ENCODE measurements around the gene FAM228B. TPM values are rescaled to one million over a fixed set of nuclear protein-coding genes. Genes with fewer than 3 reads are reported as not detected.
A peak's percentile ranks its signal among the peaks of the same experiment; 100 is the strongest.
"Not testable (repeated sequence)": the region's sequence is repeated elsewhere in the genome, so short reads cannot be mapped to it uniquely, and the experiment has no call there.

Gene FAM228B
- total RNA-seq, 2 donors from 2014 or later: 7.4 to 10.1 TPM

DNA sequence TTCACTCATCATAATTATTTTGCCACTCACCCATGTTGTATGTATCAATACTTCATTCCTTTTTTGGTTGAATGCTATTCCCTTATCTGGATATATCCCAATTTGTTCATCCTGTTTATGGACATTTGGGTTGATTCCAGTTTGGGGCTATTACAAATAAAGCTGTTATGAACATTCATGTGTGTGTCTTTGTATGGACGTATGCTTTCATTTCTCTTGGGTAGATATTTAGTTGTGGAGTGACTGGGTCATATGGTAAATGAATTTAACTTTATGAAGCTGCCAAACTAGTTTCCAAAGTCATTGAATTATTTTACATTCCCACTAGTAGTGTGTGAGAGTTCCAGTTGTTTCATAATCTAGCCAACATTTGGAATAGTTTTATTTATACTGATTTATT, 2.7 kb downstream of the FAM228B start:
- ATAC-seq (no peak), DNase-seq (no peak)
- intact Hi-C loops (cut with DNase I, micrococcal nuclease): no loop called here

DNA sequence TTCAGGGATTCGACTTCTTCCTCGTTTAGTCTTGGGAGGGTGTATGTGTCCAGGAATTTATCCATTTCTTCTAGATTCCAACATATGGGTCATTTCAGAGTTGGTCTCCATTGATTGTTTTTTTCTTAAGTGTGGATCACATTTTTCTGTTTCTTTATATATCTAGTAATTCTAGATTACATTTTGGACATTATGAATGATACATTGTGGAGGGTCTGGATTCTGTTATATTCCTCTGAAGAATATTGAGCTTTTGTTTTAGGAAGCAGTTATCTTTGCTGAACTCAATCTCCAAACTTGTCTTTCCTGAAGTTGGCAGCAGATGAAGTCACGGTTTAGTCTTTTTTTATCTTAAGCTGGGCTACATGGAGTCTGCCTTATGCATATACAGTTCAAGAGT, 9.3 kb downstream of the FAM228B start:
- ATAC-seq (no peak), DNase-seq (no peak)
- intact Hi-C loops (cut with DNase I, micrococcal nuclease): no loop called here

DNA sequence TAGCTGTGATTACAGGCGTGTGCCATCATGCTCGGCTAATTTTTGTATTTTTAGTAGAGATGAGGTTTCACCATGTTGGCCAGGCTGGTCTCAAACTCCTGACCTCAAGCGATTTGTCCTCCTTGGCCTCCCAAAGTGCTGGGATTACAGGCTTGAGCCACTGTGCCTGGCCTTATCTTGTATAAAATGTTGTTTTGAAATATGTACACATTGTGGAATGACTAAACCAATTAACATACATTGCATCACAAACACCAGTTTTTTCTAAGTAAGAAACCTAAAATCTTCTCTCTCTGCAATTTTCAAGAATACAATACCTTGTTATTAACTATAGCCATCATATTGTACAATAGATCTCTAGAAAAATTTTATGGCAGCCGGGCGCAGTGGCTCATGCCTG, 17.0 kb downstream of the FAM228B start:
- intact Hi-C loops (cut with DNase I, micrococcal nuclease); DNase-seq; ATAC-seq: not testable (repeated sequence)

- intact Hi-C loops (cut with DNase I, micrococcal nuclease): no loop called here
- DNase-seq (no peak), ATAC-seq (no peak)
These were observed 24.1 kb downstream of the FAM228B start for GRCh38 chr2:24147364-24147763.

GRCh38 chr2:24152413-24153197, 29.3 kb downstream of the FAM228B start:
- intact Hi-C loops (cut with DNase I, micrococcal nuclease): no loop called here
- DNase-seq (no peak), ATAC-seq (no peak)

GRCh38 chr2:24153478-24153877, 30.2 kb downstream of the FAM228B start:
- DNase-seq: no peak
- ATAC-seq: no peak
- intact Hi-C loops (cut with DNase I, micrococcal nuclease): no loop called here

DNA sequence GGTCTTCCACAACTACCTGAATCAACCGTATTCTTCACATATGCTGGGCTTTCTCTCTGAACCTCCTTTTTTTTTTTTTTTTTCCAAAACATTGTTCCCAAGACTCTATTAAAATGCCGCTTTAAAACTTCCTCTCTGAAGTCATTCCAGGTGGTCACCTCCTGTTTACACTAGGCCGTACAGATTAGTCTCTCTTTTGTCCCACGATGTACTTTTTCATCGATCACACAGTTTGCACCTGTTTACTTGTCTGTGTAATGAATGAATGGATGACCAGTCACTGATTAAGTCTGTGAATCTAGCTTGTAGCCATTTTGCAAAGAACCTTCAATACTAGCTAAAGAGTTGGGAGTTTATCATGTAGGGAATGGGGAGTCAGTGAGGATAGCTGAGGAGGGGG, 34.9 kb downstream of the FAM228B start:
- intact Hi-C loops (cut with DNase I, micrococcal nuclease): no loop called here
- ATAC-seq (no peak), DNase-seq (no peak)

GRCh38 chr2:24159708-24160107, 36.4 kb downstream of the FAM228B start:
- intact Hi-C loops (cut with DNase I, micrococcal nuclease): no loop called here
- no peak for ATAC-seq
- DNase-seq: no peak

GRCh38 chr2:24160761-24161160, 37.5 kb downstream of the FAM228B start:
- ATAC-seq: no peak
- DNase-seq: no peak
- intact Hi-C loops (cut with DNase I, micrococcal nuclease): no loop called here

DNA sequence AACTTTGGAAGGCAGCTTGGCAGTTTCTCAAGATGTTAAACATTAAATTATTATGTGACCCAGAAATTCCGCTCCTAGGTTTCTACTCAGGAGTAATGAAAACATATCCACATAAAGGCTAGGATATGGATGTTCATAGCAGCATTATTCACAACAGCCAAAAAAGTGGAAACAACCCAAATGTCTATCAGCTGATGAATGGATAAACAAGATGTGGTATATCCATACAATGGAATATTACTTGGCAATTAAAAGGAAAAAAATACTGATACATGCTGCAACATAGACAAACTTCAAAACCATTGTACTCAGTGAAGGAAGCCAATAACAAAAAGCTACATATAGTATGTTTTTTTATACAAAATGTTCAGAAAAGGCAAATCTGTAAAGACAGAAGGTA, 39.2 kb downstream of the FAM228B start:
- ATAC-seq: no peak
- intact Hi-C loops (cut with DNase I, micrococcal nuclease): no loop called here
- no peak for DNase-seq

DNA sequence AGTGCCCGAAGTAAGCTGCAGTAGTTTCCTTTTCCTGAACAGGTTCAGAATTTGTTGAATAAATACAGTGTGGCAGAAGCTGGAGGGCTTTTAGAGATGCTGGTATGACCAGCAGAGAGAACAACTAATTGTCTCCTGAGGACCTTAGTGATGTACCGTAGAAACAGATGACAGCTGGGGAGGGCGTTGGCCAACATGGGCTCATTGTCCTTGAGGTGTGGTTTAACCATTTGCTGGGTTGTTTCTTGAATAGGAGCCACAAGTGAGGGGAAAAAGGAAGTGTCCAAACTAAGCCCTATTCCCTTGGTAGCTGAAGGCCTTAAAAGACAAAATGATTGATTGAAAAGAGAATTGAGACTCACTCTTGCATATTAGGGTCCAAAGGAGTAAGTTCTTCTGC, 39.9 kb downstream of the FAM228B start:
- intact Hi-C loops (cut with DNase I, micrococcal nuclease): no loop called here
- no peak for ATAC-seq
- DNase-seq: no peak

DNA sequence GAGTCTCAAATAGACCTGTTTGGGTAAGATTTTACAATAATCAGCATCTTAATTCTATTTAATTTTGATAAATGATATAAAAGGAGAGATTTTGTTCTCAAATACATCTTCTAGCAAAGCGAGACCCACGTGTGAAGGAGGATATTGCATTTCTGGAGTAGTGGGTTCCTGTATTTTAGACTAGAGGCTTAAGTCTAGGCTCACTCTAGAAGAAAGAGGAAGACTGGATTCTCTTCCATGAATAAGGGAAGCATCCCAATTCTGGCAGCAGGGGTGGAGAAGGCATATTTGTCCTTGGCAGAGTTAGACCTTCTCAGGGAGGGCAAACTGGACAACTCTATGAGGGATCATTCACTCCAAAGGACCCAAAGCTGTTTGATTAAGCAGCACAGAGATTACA, 40.3 kb downstream of the FAM228B start:
- intact Hi-C loops (cut with DNase I, micrococcal nuclease): no loop called here
- ATAC-seq (no peak), DNase-seq (no peak)

- peak in 1 of 2 donors; percentile 39 for DNase-seq
- peak; percentile 64 for ATAC-seq
These were observed 41.2 kb downstream of the FAM228B start for GRCh38 chr2:24164416-24164973.

DNA sequence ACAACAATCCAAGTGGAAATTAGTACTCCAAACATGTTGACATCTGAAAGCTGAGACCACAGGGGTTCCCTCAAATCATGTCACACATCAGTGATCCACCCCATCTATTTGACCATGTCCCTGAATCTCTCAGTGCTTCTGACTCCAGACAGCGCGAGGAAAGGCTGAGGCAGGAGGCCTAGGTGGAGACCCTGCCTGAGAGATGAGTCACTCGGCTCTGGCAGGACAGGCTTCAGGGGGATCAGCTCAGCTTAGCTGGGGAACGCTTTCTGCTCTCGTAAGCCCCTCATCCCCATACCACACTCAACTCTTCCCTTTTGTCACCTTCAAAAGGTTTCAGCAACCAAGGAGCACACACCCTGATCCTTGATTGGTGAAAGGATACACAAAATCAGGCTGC, 45.8 kb downstream of the FAM228B start:
- DNase-seq (no peak), ATAC-seq (no peak)
- intact Hi-C loops (cut with DNase I, micrococcal nuclease): no loop called here

More at GRCh38 chr2:24164416-24164973, 41.2 kb downstream of the FAM228B start:
- intact Hi-C loops (cut with DNase I, micrococcal nuclease): no loop called here

- ATAC-seq (no peak), DNase-seq (no peak)
- intact Hi-C loops (cut with DNase I, micrococcal nuclease): no loop called here
These were observed 51.6 kb downstream of the FAM228B start, which contains the start of gene FAM228A for GRCh38 chr2:24174851-24175277. FAM228A (plus strand) TSS chr2:24175053; CDS start chr2:24175481, 428 bp downstream.

DNA sequence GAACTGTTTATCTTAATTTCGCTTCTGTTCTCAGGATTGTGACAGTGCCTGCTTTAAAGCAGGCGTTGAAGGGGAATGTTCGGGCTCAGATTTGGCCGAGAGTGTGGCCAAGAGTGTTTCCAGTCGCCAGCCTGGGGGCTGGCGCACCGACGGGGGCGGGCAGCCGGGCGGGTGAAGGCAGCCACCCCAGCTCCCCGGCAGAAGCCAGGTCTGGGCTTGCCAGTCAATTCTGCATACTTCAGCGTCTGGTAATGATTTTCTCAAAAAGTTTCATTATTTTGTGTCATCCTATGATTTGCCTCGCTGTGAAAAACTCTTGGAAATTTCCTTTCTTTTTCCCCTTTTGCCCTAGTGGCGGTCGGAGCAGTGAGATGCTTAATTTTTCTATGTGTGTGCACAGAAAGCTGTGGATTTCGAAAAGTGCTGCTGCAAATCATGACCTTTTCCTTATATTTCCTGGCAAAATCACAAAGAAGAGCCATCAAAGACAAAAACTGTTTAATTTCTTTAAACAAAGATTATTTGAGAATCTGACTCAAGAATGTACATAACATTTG, 52.4 kb downstream of the FAM228B start:
- intact Hi-C loops (cut with DNase I, micrococcal nuclease): no loop called here
- ATAC-seq: no peak
- DNase-seq: no peak

DNA sequence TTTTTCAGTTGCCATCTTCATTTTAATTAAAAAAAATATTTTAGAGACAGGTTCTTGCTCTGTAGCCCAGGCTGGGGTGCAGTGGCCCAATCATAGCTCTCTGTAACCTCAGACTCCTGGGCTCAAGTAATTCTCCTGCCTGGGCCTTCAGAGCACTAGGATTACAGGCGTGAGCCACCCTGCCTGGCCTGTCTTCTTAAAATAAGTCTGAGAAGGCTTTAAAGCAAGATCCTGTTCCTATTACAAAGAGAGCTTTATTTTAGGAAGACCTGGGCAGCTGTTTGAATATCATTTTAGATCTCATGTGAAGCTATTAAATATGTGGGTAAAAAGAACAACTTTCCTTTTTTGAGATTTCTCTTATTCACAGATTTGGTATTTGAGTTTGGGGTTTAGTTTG, 53.1 kb downstream of the FAM228B start:
- DNase-seq: no peak
- ATAC-seq: no peak
- intact Hi-C loops (cut with DNase I, micrococcal nuclease): no loop called here

GRCh38 chr2:24179683-24180082, 56.4 kb downstream of the FAM228B start:
- DNase-seq (no peak), ATAC-seq (no peak)
- intact Hi-C loops (cut with DNase I, micrococcal nuclease): no loop called here

DNA sequence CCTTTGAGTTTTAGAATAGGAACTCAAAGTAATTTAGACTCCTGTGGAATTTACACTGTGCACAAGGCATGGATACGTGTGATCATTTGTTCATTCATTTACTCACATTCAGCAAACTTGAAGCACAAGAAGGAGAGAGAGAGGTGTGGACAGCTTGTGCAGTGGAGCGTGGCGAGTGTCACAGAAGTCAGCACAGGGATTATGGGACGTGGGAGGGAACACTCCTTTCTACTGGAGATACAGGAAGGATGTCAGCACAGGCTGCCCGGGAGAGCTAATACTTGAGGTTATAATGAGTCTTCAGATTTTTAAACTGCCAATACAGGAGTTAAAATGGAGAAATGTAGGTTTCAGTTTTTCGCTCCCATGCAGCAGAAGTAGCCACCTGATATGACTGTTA, 58.6 kb downstream of the FAM228B start:
- ATAC-seq: no peak
- no peak for DNase-seq
- intact Hi-C loops (cut with DNase I, micrococcal nuclease): no loop called here

DNA sequence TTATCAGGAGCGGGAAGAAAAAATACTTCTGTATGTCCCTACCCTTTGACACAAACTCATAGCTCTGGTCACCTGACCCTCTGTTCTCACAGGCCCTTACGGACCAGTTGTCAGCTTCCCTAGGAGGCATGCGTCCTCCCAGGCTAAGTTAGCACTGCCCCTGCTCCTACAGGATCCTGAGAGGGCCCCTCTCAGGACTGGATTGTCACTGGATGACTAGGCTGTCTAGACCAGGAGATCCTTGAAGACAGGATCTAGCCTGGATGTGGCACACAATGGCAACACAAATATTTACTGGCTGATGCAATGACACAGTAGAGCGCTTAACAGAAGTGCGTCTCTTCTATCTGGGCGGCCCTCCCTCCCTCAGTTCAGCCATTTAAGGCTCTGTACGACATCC, 59.2 kb downstream of the FAM228B start:
- DNase-seq (no peak), ATAC-seq (no peak)
- intact Hi-C loops (cut with DNase I, micrococcal nuclease): no loop called here

All from left colon (tissue), 2 donors.